ENCODE results near the gene RBKS.
"Not testable (repeated sequence)": the region's sequence is repeated elsewhere in the genome, so short reads cannot be mapped to it uniquely, and the experiment has no call there.

RBKS gene

GRCh38 chr2:27762951-27763906 lies 127.0 kb downstream of the RBKS start:
- no peak for DNase-seq (ENCODE audit: low read depth)

DNA sequence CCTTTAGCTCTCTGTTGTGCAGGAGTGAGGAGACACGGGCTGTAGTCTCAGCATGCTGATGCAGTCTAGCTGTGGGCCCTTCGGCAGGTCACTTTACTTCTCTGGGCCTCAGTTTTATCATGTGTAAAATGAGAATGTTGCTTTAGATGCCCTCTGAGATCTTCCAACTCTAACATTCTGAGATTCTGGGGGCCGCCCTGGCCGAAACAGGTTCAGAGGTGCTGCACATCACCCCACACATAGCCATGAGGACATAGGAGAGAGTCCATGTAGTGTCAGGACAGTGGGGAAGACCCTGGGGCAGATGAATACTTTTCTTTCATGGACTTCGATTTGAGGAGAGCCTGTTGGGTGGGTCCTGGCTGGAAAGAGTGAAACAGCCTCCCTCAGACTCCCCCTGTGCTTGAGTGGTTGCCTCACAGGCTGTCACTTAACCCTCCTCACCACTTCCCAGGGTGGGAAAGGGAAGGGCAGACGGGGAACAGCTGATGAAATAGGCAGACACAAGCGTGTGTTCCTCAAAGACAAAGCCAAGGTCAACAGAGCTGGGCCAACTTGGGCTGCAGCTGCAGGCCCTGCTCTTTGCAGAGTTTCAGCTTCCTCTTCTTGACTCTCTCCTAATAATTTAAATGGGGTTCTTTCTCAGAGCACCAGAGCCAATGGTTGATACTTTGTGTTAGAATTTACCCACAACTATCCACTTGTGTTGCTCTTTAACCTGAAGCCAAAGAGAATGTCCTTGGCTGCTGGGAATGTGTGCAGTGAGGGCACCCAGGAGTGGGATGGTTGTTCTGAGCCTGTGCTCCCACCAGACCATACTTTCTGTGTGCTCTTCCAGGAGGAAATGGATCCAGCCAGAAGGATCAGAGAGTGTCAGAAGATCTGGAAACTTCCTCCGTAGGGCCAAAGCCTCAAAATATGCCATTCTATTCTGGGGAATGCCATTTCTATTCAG lies 133.4 kb downstream of the RBKS start:
- DNase-seq (ENCODE audit: low read depth) = no peak

DNA sequence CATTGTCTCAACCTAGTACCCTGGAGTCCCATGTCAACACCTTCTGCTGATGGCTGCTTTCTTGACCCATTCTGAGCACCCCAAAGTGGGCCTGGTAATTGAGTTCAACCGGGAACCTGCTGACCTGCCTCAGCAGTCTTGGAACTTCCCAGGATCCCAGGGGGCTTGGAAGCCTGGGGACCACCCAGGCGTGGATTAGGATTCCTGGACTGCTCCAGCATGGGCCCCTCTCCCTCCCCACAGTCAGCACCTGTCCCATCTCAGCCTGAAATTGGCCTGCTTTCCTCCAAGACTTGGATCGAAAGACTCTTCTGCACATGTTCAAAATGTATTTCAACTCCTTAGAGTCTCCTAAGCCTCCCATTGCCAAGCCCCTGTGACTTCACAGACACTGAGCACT lies 134.1 kb downstream of the RBKS start:
- no peak for DNase-seq (ENCODE audit: low read depth)

DNA sequence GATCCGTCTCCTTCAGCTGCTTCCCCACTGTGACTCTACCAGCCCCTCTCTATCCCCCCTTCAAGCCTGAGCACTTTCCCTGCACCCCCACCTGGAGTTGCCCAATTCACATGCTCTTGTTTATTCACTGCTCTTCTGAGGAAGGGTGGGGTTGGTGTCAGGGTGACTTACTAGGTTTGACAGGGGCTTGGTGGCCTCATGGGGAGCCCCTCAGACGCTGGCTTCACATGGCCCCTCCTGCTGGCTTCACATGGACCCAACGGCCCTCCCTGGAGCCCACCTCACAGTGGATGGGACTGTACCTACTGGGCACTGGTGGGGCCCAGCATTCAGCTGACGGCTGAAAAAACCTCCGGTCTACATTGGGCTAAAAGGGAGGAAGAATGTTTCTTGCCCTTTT lies 135.4 kb downstream of the RBKS start:
- DNase-seq (ENCODE audit: low read depth) = no peak

GRCh38 chr2:27754138-27754588 lies 136.0 kb downstream of the RBKS start:
- peak; percentile 34 for DNase-seq (ENCODE audit: low read depth)

DNA sequence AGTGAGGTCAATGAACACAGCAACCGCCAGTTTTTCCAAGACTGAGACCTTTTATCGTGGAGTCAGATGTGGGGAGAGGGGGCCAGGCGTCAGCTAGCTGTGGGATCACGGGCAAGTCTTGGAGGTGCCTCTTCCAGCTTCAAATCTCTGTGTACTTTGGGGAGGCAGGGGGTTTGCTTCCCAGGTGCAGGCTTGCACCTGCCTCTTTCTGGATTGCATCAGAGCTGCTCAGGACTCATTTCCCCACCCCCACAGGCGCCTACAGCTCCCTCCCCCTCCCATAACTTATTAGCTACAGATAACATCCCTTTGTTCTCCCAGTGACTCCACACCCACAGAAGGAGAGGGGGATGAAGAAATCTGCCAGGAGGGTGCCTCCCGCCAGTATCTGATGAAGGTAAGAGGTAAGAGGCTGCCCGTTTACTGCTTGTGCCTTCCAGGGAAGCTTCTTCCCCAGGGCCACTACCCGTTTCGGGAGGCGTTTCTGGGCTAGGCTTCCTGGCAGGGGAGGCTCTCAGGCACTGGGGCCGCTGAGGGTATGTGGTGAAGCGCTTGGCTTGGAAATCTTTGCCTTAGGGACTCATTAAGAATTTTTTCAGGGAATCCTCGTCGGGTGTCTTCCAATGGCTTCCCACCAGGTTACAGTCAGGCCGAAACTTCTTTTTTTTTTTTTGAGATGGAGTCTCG lies 137.5 kb downstream of the RBKS start:
- DNase-seq (ENCODE audit: low read depth) = no peak

GRCh38 chr2:27751377-27751776 lies 138.8 kb downstream of the RBKS start:
- DNase-seq (ENCODE audit: low read depth) = no peak

GRCh38 chr2:27748803-27749554 lies 141.2 kb downstream of the RBKS start:
- DNase-seq (ENCODE audit: low read depth) = not testable (repeated sequence)

- no peak for DNase-seq (ENCODE audit: low read depth)
Measured at GRCh38 chr2:27747827-27748352, 142.3 kb downstream of the RBKS start.

DNA sequence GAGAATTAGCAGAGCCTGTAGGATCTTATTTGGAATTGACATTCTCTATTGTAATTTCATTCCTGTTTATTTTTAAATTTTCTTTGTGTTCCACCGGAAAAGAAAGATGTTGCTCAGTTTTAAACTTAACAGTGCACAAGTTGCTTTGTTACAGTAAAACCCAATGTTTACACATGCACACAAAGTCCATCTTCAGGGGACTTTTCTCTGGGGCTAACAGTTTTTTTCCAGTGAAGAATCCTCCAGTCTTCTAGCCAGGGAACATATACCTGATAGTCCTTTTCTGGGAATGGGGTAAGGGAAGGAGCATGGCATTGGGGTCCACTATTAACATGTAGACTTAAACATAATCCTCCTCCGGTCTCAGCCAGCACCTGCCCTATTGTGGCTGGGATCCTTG lies 143.9 kb downstream of the RBKS start:
- no peak for DNase-seq (ENCODE audit: low read depth)

- DNase-seq (ENCODE audit: low read depth) = not testable (repeated sequence)
Measured at GRCh38 chr2:27745494-27745893, 144.7 kb downstream of the RBKS start.

- no peak for DNase-seq (ENCODE audit: low read depth)
Measured at GRCh38 chr2:27742571-27742970, 147.6 kb downstream of the RBKS start.

DNA sequence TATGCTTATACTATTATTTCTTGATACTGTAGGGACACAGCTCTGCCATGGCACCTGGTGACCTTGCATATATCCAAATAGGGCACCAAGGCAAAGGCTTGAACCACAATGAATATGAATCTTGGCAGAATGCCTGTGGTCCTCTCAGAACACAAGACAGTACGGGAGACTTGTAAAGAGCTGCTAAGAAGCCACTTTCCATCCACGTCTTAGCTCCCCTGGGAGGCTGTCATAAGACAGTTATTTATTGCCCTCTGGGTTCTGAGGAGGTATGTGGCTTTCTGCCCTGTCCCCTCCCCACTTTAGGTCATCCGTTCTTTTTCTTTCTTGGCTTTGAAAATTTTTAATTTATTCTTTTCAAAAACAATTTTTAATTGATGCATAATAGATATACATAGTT lies 148.5 kb downstream of the RBKS start:
- DNase-seq (ENCODE audit: low read depth) = no peak

DNA sequence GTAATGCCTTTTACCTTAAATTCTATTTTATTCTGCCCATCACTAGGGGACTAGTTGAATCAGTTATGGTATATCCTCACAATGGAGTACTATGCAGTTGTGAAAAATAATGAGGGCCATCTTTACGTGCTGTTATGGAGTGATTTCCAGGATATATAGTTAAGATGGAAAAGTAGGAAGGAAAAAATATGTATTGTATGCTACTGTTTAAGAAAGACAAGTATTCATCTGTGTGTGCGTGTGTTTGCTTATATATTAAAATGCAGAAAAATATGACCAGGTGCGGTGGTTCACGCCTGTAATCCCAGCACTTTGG lies 151.2 kb downstream of the RBKS start:
- DNase-seq (ENCODE audit: low read depth) = no peak

DNA sequence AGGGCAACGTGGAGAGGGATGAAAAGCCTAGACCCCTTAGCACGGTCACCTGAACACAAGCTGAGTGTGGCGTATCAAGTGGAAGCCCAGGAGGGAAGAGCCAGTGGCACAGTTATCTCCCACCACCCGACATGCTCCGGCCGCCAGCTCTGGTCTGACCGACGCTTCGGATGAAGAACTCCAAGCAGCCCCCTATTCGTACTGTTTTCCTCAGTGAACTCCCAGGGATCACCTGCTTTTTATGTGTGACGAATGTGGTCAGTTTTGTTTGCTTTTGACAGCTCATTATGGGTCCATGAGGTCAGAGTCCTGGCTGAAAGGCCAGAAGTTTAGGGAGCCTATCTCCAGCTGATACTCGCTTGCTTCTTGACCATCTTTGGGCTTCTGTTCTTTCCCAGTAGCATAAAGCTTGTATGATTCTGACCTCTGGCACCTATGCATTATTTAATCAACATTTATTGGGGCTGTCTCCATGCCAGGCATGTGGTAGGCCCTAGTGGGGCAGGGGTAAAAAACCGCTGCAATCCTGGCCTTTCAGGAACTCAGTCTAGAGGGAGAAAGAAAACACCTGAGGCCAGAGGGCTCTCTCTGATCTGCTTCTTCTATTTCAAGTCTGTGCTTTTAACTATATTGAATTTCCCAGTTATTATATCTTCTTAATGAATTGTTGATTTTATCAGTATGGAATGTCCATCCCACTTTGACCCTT lies 151.7 kb downstream of the RBKS start:
- no peak for DNase-seq (ENCODE audit: low read depth)

- DNase-seq (ENCODE audit: low read depth) = no peak
Measured at GRCh38 chr2:27737676-27738348, 152.4 kb downstream of the RBKS start.

GRCh38 chr2:27736890-27737204 lies 153.3 kb downstream of the RBKS start:
- no peak for DNase-seq (ENCODE audit: low read depth)

DNA sequence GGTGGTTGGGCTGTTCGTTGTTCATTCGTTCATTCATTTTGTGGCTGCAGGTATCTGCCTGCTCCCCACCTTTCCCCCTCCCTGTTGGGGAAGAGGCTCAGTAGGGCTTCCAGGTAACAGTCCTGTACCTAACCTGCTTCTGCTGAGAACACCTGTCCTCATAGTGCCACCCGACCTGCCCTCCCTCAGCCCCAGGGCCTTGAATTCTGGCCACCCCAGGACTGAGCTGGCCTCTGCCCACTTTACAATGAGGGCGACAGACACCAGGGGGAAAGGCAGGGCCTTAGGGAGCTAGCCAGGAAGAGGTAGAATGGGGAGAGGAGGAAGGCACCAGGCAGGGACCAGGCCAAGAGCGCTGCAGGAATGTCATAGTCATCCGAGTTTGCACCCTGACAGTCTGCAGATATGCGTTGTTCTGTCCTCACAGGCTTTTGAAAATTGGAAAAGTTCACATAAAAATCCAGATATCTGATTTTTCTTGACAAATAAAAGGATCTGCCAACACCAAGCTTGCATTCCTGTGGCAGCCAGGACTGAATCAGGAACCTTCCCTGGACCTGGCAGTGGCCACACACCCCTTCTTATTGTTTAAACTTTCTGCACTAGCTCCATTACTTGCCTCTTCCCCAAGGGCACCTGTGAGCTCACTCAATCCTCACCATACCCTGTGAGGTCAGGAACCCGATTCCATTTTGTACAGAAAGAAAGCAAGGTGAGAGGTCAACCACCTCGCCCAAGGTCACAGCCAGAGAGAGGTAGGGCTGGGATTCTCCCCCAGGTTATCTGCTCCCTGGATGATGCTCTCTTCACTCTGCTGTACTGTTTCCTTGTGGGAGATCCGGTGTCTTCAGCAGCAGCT lies 153.9 kb downstream of the RBKS start:
- DNase-seq (ENCODE audit: low read depth) = no peak

GRCh38 chr2:27735263-27735904 lies 154.8 kb downstream of the RBKS start:
- DNase-seq (ENCODE audit: low read depth) = peak; percentile 28
